Limb (tissue), 2 donors: Measurements from ENCODE around the gene ZNF264.
"Not testable (repeated sequence)": the region's sequence is repeated elsewhere in the genome, so short reads cannot be mapped to it uniquely, and the experiment has no call there.

Experiments
- DNase-seq, 2 donors: peaks; one replicate each; pipeline ENCODE4 v3.0.0-alpha.2; 2016; ENCODE audit errors: extremely low spot score in 2 of 2

The ZNF264 gene

DNA sequence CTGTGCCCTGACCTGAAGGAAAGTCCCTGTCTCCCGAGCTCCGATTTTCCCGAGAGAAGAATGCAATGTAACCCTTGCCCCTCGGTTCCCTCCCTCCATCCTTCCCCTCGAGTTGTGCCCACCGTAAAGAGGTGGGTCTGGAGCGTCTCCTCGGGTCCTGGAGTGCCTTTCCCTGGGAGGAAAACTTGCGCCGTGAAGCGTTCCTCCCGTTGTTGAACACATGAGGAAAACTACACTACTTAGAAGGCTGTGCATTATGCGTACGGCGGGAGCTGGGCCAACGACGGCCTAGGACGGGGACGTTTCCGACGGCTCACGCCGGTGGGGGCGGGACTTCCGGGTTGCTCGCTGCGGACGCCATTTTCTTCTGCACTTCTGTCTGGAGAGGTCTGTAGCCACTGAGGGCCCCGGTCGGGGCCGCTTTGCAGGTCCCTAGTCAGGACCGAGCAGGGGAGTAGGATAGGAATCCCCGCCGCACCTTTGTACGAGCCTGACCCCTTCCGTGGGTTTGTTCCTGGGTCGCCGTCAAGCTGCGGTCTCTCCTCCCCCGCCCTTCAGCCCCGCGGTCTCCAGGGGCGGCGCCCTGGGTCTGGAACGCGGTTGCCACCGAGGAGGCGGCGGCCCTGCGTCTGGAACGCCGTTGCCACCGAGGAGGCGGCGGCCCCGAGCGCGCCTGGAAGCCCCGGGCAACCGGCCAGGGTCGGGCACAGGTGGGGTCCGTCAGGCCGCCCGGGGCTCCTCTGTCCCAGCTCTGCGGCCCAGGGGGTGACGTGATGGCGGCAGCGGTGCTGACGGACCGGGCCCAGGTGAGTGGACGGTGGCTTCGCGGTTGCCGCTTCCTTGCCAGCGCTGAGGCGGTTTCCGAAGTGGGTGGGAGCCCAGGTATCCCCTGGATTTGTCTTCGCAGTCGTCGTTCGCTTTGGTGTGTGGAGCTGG is at the start of gene ZNF264:
Gene ZNF264, plus strand, starts transcription at position 360 of the 936 bp plus-strand sequence. Its CDS starts 414 bp downstream, at position 774.
- peak; percentile 90 to 94 for DNase-seq

- DNase-seq = no peak
Measured at GRCh38 chr19:57141699-57142098, 49.6 kb upstream of the ZNF264 start.

DNA sequence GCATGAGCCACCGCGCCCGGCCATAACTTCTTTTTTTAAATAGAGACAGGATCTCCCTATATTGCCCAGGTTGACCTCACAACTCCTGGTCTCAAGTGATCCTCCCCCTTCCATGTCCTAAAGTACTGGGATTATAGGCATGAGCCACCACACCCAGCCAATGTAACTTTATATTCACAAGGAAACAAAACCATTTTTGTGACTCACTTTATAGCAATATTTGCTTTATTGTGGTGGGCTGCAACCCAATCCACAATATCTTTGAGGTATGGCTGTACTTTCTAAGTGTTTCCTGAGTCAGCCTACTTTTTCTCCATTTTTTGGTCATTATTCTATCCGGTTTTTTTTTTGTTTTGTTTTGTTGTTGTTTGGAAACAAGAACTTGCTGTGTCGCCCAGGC is 38.4 kb upstream of the ZNF264 start:
- no peak for DNase-seq

- DNase-seq = no peak
Measured at GRCh38 chr19:57161985-57162539, 29.2 kb upstream of the ZNF264 start.

- no peak for DNase-seq
Measured at GRCh38 chr19:57165846-57166245, 25.5 kb upstream of the ZNF264 start.

- no peak for DNase-seq
Measured at GRCh38 chr19:57167385-57167784, 23.9 kb upstream of the ZNF264 start, which contains the start of gene DUXA. Gene DUXA, minus strand, starts transcription at chr19:57167485. Its CDS starts 42 bp downstream, at chr19:57167443.

GRCh38 chr19:57171551-57172081 is 19.7 kb upstream of the ZNF264 start:
- peak; percentile 48 to 64 for DNase-seq

DNA sequence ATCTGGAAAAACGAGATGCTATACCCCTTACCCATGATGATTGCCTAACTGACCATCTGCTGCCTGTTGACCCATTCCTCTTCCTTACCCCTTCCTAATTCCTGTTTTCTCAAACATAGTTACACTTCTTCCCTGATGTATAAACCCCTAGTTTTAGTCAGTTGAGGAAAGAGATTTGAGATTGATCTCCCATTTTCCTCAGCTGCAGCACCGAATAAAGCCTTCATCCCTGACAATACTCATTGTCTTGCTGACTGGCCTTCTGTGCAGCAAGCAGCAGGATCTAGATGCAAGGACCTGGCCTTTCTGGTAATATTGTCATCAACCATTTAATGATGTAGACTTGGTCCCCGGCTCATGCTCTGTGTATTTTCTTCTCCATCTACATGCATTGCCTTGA is 999 bp upstream of the ZNF264 start:
- no peak for DNase-seq

DNA sequence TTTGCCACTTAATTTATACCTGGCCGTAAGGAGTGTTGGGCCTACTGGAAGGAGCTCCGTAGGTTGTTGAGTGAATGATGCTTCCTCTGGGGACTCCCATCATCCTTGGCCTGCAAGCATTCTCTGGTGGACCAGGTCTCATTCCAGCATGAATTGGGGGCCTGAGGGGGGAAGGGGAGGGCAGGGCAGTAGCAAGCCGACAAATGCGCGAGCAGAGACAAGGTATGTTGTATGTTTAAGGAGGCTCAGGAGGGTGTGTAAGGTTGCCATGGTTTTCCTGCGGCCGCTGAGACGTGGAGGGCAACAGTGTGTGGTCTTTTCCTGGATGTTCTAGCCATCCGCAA is 749 bp downstream of the ZNF264 start:
- DNase-seq = peak in 1 of 2 donors; percentile 27

GRCh38 chr19:57192993-57193392 is 1.7 kb downstream of the ZNF264 start:
- DNase-seq = no peak

DNA sequence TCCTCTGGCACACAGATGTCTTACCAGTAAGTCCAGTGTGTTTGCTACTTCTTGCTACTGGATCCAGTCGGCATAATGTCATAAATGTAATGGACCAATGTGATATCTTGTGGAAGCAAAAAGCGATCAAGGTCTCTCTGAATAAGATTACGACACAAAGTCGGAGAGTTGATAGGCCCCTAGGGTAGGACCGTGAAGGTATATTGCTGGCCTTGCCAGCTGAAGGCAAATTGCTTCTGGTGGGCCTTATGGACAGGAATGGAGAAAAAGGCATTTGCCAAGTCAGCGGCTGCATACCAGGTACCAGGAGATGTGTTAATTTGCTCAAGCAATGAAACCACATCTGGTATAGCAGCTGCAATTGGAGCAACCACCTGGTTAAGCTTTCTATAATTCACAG is 6.6 kb downstream of the ZNF264 start:
- DNase-seq = not testable (repeated sequence)

GRCh38 chr19:57202160-57202559 is 10.9 kb downstream of the ZNF264 start:
- no peak for DNase-seq

- DNase-seq = no peak
Measured at GRCh38 chr19:57210381-57210780, 19.1 kb downstream of the ZNF264 start.

DNA sequence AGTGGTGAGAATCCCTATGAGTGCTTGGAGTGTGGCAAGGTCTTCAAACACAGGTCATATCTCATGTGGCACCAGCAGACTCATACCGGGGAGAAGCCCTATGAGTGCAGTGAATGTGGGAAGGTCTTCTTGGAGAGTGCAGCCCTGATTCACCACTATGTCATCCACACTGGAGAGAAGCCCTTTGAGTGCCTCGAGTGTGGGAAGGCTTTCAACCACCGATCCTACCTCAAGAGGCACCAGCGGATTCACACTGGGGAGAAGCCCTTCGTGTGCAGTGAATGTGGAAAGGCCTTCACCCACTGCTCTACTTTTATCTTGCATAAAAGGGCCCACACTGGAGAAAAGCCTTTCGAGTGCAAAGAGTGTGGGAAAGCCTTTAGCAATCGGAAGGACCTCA is 20.8 kb downstream of the ZNF264 start:
- DNase-seq = no peak

DNA sequence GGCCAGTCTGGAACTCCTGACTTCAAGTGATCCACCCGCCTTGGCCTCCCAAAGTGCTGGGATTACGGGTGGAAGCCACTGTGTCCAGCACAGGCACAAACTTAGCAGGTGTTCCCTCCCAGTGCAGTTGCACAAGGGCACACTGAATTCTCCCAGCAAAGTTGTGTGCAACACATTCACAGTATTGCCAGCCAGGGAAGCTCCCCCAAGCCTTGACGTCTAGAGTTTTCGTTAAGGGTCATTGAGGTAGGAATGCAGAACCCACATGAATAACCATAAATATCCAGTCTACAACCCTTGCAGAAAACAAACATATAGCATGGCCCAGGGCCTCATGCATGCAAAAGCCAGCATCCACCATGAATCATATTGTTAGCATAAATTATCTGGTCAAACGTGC is 36.2 kb downstream of the ZNF264 start:
- DNase-seq = no peak

- DNase-seq = no peak
Measured at GRCh38 chr19:57231686-57232085, 40.4 kb downstream of the ZNF264 start.

- DNase-seq = no peak
Measured at GRCh38 chr19:57233207-57233606, 41.9 kb downstream of the ZNF264 start.

DNA sequence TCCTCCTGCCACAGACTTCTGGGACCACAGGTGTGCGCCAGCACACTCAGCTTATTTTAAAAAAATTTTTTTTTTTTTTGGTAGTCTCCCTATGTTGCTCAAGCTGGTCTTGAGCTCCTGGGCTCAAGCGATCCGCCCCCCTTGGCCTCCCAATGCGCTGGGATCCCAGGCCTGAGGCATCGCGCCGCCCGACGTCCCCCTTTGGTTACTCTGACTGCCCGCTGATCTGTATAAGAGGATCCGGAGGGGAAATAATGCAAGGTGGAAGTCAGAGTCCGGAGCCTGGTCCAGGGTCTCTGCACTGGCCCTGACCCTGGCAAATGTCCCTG is 48.6 kb downstream of the ZNF264 start:
- DNase-seq = no peak

- peak; percentile 93 to 96 for DNase-seq
Measured at GRCh38 chr19:57240311-57241090, 49.2 kb downstream of the ZNF264 start, which contains the start of gene ZNF805. Gene ZNF805, plus strand, starts transcription at chr19:57240632. Its CDS starts 260 bp downstream, at chr19:57240892.

DNA sequence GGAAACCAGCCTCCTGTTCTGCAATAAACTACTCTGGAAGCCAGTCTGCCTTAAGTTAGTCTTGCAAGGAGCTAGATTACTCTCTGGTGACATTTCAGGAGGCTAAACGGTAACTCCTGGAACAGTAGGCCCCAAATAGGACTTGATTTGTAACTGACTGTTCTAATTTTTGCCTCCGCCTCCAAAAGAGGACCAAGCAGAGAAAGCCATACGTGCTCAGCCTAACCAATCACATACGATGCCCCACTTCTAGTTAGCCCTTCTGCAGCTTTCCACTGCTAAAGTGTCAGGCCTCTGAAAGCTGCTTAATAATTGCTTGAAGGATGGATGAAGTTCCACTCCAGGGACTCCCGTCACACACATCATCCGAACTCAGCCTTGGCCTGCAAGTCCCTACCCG is 49.9 kb downstream of the ZNF264 start:
- DNase-seq = no peak

DNA sequence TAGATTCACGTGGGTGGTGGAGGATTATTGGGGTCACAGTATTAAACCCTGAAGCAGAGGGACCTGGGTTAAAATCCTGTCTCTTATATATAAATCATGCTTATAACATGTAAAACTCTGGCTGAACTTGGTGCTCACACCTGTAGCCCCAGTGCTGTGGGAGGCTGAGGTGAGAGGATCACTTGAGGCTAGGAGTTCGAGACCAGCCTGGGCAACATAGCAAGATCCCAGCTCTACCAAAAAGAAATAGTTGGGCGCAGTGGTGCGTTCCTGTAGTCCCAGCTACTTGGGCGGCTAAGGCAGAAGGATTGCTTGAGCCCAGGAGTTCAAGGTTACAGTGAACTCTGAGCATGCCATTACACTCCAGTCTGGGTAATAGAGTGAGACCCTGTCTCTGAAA is 51.5 kb downstream of the ZNF264 start:
- DNase-seq = no peak

- no peak for DNase-seq
Measured at GRCh38 chr19:57244513-57244912, 53.2 kb downstream of the ZNF264 start.
